ENCODE data around the gene PIGC.
A peak's percentile ranks its signal among the peaks of the same experiment; 100 is the strongest.
"Not testable (repeated sequence)": the region's sequence is repeated elsewhere in the genome, so short reads cannot be mapped to it uniquely, and the experiment has no call there.

The PIGC gene

DNA sequence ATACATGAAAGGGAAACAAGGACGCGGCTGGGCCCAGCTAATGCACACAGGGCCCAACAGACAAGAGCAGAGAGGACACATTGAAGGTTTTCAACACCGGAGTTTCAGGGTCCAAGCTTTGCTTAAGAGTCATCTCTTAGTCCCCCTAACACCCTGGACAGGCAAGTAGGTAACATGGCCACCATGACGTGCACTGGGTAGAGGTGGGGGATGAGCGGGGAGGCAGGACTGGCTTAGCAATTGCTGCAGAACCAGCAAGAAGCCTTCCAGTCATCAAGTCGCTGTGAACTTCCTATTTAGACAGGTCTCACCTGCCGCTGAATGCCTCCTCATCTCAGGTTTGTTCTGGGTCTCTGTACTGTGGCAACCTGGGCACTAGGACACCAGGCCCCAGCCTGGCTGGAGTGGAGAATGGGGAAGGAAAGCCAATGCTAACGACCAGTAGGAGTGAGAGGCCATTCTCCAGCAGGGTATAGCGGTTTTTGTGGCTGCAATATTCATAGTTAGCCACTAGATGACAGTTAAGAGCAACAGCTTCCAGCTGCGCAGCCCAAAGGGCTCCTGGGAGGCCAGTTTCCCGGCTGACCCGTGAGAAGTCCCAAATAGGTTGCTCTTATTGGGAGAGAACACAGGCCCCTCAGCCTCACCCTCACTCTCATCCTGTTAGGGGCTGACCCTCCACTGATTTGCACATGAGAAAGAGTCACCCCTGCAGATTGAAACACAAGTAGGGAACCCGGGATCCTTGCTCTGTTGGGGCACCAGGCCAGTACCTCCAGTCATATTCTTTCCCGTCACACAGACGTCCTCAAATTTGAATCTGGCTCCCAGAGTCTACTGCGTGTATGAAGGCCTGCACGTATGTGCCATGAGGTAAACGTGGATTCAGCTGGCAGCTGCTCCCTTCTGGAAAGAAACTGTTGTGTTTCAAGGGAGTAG lies 6.0 kb upstream of the PIGC start:
- DNase-seq (ENCODE audit: low spot score) = no peak
- Histone ChIP-seq H3K27ac (no peak overlapping the region), H3K4me3 (peak overlapping the region; percentile 38)
- TF ChIP-seq, protein P1, sequence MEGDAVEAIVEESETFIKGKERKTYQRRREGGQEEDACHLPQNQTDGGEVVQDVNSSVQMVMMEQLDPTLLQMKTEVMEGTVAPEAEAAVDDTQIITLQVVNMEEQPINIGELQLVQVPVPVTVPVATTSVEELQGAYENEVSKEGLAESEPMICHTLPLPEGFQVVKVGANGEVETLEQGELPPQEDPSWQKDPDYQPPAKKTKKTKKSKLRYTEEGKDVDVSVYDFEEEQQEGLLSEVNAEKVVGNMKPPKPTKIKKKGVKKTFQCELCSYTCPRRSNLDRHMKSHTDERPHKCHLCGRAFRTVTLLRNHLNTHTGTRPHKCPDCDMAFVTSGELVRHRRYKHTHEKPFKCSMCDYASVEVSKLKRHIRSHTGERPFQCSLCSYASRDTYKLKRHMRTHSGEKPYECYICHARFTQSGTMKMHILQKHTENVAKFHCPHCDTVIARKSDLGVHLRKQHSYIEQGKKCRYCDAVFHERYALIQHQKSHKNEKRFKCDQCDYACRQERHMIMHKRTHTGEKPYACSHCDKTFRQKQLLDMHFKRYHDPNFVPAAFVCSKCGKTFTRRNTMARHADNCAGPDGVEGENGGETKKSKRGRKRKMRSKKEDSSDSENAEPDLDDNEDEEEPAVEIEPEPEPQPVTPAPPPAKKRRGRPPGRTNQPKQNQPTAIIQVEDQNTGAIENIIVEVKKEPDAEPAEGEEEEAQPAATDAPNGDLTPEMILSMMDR (IDR thresholded peaks at IDR 0.05) = peak; percentile 74

DNA sequence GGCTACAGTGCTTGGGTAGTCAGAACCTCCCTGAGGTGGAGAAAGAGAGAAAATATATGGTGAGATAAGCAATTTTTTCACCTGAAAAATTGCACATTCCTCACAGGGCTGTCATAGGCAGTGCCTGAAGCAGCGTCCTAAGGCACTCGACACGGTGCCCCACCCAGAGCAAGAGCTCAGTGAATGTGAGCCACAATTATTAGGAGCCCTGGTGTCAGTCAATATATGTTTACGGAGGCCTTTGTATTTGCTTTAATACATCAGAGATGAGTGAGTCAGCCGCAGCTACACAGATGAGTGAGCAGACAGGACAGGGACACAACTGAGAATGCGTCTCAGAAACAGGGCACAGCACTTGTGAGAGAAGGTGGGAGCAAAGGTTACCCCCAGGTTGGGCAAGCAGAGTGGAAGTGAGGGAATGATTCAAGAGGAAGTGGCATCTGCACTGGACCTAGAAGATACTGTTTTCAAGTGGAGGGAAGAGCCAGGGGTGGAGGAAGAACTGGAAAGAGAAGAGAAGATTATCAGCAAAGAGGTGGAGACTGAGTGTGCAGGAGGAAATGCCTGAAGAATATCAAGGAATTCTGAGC lies 5.2 kb upstream of the PIGC start:
- TF ChIP-seq, protein P1 (IDR thresholded peaks at IDR 0.05) = no peak
- Histone ChIP-seq H3K27ac (no peak overlapping the region), H3K4me3 (no peak overlapping the region)
- DNase-seq (ENCODE audit: low spot score) = no peak

DNA sequence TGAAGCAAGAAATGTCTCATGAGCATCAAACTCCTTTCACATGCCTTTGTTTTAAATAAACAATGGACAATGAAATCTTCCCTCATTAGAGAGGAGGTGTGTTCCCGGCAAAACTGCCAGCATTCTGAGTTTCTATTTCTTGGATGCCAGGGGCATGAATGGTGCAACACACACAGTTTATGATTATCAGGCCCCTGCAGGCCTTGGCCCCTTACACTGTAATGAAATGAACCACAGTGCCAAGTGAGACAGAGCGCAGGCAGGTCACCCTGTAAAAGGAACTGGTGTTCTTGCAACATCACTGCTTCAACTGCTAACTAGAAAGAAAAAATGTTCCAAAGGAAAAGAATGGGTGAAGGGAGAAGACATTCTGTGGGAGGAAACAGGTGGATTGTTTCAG lies 3.8 kb upstream of the PIGC start:
- TF ChIP-seq, protein P1 (IDR thresholded peaks at IDR 0.05) = no peak
- no peak overlapping the region for H3K27ac ChIP-seq
- no peak overlapping the region for H3K4me3 ChIP-seq
- no peak for DNase-seq (ENCODE audit: low spot score)

DNA sequence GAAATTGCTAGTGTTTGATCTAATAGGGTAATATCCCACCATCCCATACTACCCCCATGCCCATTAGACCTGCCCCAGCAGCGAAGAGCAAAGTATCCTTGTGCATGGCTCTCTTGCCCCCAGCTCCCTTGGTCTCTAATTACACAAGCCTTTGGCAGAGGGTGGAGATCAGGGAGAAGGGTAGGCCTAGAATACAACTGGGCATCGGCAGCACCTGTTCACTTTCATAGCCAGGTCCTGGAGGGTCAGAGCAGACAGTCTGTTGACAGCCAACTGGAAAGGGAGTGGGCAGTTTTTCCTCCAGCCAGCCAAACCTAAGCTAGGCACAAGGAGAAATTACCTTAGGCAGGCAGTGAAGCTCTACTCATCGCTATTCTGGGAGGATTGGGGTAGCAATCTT lies 2.7 kb upstream of the PIGC start:
- TF ChIP-seq, protein P1 (IDR thresholded peaks at IDR 0.05) = no peak
- Histone ChIP-seq H3K27ac (no peak overlapping the region), H3K4me3 (no peak overlapping the region)
- no peak for DNase-seq (ENCODE audit: low spot score)

DNA sequence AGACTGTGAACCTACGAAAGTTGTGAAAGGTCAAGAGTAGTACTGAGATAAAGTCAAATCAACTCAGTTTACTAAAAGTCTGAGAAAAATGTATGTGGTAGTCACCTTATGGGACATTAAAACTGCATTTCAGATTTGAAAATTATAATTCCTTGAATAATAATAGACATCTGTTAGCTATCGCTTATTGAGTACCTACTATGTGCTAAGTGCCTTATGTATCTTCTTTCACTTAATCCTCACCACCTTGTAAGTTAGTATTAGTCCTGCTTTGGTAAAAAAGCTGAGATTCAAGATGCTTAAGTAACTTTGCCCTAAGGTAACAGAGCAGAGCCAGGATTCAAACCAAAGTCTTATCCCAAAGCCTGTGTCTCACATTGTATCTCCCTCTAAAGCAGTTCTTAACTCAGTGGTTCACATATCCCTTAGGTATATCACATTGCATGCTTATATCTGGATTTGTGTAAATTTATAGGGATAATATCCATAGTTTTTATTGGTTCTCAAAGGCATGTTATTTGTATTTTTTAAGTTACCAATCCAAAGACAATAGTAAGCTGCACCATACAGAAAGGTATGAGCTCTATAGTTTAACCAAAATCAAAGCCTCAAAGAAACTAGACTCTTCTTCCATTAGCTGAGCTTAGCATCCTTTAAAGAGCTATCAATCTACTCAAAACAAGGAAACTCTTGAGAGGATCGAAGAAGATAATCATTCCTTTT lies 865 bp downstream of the PIGC start:
- Histone ChIP-seq H3K27ac (no peak overlapping the region), H3K4me3 (peak overlapping the region; percentile 99)
- TF ChIP-seq, protein P1 (IDR thresholded peaks at IDR 0.05) = no peak
- DNase-seq (ENCODE audit: low spot score) = no peak

DNA sequence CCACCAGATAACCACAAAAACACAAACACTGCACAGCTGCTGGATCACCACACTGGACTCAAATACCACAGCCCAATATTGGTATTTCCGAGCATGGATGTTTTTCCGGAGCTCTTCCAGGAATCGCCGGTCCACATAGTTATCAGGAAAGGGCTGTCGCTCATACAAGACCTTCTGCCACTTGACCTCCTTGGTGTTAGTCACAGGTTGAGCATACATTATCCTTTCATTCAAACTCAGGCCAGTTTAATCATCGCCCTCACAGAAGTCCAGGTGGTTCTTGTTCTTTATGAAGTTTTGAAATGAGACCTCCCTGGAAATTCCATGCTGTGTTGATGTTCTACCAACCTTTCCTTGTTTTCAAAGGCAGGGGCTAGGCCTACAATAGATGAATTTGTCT lies 1.5 kb downstream of the PIGC start:
- no peak overlapping the region for H3K27ac ChIP-seq
- H3K4me3 ChIP-seq = peak overlapping the region; percentile 99
- no peak for DNase-seq (ENCODE audit: low spot score)
- TF ChIP-seq, protein P1 (IDR thresholded peaks at IDR 0.05) = no peak

DNA sequence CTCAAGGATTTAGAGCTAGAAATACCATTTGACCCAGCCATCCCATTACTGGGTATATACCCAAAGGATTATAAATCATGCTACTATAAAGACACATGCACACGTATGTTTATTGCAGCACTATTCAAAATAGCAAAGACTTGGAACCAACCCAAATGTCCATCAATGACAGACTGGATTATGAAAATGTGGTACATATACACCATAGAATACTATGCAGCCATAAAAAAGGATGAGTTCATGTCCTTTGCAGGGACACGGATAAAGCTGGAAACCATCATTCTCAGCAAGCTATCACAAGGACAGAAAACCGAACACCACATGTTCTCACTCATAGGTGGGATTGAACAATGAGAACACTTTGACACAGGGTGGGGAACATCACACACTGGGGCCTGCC lies 6.7 kb downstream of the PIGC start:
- not testable (repeated sequence) for DNase-seq (ENCODE audit: low spot score); H3K4me3 ChIP-seq; H3K27ac ChIP-seq

Data from coronary artery (tissue), 2 donors.